Neural progenitor cell (in vitro differentiated cells): ENCODE results near the gene TBC1D20.

Experiments used
- CTCF ChIP-seq: fragments of 200-600 bp; sonication (generic); IDR thresholded peaks from 2 replicates; pipeline ENCODE4 v1.5.1; 2017; ENCODE audit warnings: antibody characterized with exemption, mild to moderate bottlenecking
- EZH2 ChIP-seq: fragments of 200-600 bp; sonication (generic); IDR thresholded peaks from 2 replicates; pipeline ENCODE4 v1.6.1; 2017; ENCODE audit warnings: antibody characterized with exemption, mild to moderate bottlenecking, moderate library complexity
- EZH2phosphoT487 ChIP-seq: fragments of 200-600 bp; sonication (generic); IDR thresholded peaks from 2 replicates; pipeline ENCODE4 v1.6.1; 2017; ENCODE audit warnings: antibody characterized with exemption

- TF ChIP-seq CTCF, result no peak
- TF ChIP-seq EZH2phosphoT487, result no peak
- TF ChIP-seq EZH2, result no peak
These were observed 27.5 kb downstream of the TBC1D20 start for GRCh38 chr20:434661-435419.
